NCI-H2107 treated with DMSO at 0.1 percent for 48 hours (cell line): ENCODE results near the gene OR13G1.
"Not testable (repeated sequence)": the region's sequence is repeated elsewhere in the genome, so short reads cannot be mapped to it uniquely, and the experiment has no call there.

Source experiments
- DNase-seq: peaks from one replicate; lab custom pipeline; 2025; ENCODE audit not compliant: unreplicated experiment; lab: John Stamatoyannopoulos, UW

OR13G1 gene, protein sequence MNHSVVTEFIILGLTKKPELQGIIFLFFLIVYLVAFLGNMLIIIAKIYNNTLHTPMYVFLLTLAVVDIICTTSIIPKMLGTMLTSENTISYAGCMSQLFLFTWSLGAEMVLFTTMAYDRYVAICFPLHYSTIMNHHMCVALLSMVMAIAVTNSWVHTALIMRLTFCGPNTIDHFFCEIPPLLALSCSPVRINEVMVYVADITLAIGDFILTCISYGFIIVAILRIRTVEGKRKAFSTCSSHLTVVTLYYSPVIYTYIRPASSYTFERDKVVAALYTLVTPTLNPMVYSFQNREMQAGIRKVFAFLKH

GRCh38 chr1:247679639-247680038 is at the start of gene OR13G1:
Gene OR13G1 (minus strand): TSS chr1:247679739. CDS start chr1:247673041, 6,698 bp downstream.
- DNase-seq, result no peak

DNA sequence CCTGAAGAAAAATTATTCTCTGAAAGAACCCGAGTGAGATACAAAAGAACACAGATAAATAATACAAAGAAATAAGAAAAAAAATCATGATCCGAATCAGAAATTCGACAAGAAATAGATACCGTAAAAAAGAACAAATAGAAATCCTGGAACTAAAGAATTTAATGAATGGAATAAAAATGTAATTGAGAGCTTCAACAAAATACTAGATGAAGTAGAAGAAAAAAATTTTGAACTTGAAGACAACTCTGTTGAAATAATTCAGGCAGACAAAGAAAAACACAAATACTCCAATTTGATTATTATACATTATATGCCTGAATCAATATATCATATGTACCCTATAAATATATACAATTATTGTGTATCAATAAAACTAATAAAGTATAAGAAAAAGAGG is 41.7 kb upstream of the OR13G1 start:
- DNase-seq, result no peak

- no peak for DNase-seq
Measured at GRCh38 chr1:247716546-247716945, 37.0 kb upstream of the OR13G1 start, which contains the start of gene OR6F1. Gene OR6F1 (minus strand): TSS chr1:247716646. CDS start chr1:247712755, 3,891 bp downstream.

- no peak for DNase-seq
Measured at GRCh38 chr1:247713753-247714152, 34.2 kb upstream of the OR13G1 start.

DNA sequence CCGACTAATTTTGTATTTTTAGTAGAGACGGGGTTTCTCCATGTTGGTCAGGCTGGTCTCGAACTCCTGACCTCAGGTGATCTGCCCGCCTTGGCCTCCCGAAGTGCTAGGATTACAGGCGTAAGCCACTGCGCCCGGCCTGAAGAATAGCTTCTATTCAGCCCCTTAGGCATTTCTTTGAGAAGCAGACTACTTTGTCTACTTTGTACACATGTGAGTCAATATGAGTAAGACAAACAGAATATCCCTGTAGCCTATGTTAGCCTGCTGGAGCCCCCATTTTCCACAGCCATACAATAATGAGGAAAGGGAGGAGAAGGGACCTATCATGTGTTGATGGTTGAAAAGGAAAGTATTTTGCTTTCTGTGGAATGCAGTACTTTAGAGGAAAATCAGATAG is 31.1 kb upstream of the OR13G1 start:
- DNase-seq, result not testable (repeated sequence)

GRCh38 chr1:247701338-247701737 is 21.8 kb upstream of the OR13G1 start:
- DNase-seq, result no peak

DNA sequence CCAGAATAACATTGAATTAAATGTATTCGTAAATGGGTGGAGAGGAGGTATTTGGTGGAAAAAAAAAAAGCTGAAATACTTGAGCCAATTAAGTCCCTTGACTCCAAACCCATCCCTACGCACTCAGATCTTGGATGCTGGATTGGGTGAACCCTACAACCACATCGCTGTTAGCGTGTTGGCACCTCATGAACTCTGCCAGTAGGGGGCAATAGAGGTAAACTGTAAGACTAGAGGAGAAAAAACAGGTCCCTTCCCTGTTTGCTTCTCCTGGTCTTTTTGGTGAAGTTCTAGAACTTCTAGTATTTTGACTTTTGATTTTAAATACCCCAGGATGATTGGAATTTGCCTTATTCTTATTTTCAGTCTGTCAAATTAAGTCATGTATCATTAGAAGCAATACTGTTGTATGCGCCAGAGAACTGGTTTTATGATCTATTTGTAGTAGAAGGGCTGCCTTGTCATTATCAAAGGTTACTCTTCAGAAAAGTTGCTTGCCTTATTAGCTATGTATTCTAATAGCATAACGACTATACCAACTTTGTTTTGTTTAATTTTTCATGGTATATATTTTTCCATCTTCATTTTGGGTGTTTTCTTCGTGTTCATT is 1.9 kb upstream of the OR13G1 start:
- DNase-seq, result peak; percentile 38

DNA sequence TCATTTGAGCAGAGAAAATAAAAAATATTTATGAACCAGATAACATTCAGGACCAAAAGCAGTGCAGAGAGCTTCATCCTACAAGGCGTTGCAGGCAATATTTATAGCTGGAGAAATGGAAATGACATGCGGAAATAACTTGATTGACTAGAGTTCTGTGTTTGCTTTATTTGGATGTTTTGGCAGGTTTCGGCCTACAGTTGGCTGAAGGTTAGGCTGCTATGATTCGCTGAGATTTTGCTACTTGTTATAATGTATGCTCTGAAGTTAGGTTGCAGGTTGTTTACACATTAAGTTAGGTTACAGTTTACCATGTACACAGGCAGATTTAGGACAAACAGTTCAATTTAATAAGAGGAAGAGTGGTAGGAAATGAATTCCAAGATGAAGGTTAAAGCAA is 632 bp upstream of the OR13G1 start:
- DNase-seq, result no peak

GRCh38 chr1:247669225-247669624 is 10.3 kb downstream of the OR13G1 start:
- DNase-seq, result no peak

DNA sequence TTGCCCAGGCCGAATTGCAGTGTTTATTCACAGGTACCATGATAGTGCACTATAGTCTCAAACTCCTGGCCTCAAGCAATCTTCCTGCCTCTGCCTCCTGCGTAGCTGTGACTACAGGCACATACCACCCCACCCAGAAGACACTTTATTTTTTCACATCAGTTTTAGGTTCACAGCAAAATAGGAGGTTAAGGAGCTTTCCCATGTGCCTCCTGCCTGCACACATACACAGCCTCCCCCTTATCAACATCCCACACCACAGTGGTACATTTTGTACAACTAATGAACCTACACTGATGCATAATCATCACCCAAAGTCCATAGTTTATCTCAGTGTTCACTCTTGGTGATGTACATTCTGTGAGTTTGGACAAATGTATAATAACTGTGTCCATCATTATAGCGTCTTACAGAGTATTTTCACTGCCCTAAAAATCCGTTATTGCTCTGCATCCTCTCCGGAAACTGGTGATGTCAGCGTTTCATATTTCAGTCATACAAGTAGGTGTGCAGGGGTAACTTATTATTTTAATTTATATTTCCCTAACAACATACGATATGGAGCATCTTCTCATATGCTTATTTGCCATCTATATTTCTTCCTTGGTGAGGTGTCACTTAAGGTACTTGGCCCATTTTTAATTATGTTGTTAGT is 23.2 kb downstream of the OR13G1 start:
- DNase-seq, result no peak

DNA sequence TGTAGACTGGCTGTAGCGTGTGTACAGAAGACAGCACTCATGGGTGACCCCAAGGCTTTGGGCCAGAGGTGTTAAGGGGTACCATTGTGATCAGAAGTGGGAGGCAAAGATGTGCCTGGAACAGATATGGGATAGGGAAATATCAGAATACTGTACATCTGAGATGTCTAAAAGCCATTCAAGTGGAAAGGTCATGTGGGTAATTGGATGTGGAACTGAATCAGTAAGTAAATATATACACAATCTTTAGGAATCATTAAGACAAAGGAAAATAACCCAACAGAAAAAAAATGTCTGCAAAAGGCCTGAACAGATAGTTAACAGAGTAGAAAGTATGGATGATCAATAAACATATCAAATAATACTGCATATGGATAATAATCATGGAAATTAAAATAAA is 26.5 kb downstream of the OR13G1 start:
- no peak for DNase-seq

DNA sequence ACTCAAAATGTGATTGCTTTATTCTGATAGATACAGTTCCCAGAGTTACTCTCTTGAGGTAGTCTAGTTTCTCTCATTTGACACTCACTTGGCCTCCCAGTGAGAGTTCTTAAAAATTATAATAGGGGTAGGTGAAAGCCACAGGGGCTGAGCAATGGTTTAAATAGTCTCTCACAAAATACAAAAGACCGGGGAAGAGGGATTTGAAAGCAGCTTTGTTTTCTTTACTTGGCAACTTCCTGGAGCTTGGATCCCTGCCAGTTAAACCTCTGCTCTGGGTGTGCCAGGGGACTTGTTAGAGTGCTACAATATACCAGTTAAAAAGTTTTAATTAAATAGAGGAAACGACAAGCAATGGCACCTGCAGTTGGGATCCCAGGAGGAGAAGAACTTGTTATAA is 31.7 kb downstream of the OR13G1 start:
- no peak for DNase-seq

DNA sequence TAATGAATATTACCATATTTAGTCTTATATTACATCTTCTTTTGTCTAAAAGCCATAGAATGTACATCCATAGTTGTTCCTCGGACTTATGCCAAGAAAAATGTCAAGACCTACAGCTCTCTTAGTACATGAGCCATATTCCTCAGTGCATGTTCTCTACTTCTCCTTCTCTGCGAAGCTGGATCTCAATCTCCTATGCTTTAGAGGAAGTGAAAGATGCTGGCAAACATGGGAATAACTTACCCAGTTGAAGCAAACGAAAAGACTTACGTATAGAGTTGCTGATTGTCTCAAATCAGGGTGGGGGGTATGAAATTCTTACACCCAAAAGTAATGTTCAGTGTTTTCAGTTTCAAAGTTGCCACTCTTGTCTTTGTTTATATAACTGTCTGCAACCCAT is 32.7 kb downstream of the OR13G1 start:
- no peak for DNase-seq

GRCh38 chr1:247642742-247643141 is 36.8 kb downstream of the OR13G1 start:
- DNase-seq, result no peak

DNA sequence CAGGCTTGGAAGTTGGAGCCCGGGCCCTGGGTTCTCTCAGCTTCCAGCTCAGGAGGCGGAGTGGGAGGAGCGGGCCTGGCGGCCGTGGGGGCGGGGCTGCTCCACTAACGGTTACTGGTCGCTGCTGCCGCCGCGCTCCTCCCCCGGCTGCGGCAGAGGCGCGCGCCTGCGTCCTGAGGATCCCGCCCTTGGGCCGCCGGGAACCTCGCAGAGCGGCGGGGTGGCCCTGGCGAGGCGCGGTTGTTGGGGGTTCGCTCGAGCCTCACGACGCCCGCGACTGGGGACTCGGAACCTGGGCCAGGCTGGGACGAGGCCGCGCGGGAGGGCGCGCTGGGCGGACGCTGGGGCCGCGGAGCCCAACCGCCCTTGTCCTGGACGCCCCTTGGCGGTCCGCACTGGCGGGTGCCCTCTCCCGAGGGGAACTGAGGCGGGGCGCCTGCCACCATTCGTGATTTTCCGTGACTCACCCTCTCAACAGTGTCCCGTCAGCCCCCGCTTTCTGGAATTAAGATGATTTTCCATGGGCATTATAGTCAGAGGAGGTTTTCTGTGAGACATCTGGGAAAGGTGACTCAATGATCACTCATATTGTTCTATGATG is 40.1 kb downstream of the OR13G1 start:
- no peak for DNase-seq

DNA sequence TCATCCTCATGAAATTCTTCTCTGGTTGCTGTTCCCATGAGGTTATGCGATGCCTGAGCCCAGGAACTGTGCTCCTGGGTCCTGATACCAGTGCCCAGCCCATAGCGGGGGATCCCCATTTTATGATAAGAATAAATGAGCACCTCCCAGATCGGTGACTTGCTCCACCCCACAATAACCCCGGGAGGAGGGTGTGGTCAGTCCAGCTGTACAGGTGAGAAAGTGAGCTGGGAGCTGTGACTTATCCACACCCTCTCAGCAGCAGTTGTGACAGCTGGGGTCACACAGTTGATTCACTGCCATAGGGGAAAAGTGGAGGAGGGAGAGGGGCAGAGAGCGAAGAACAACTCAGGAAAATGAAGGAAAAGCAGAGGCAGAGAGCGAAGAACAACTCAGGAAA is 40.8 kb downstream of the OR13G1 start:
- no peak for DNase-seq

GRCh38 chr1:247638011-247638410 is 41.5 kb downstream of the OR13G1 start:
- no peak for DNase-seq

DNA sequence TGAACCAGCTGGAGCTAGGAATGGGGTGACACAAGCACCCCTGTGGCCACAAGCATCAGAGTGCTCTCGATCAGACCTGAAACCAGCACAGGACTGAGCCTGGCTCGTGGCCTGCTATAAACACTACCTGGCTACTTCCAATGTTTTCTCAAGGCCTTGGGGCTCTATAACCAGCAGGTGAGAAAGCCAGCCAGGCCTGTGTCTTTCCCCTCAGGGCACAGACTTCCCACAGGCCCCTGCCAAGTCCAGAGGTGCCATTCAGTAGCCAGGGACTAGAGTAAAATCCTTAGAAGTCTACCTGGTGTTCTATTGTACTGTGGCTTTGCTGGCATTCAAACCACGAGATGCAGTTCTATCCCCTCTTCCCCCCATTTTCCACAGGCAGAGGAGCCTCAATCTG is 51.6 kb downstream of the OR13G1 start:
- DNase-seq, result no peak
